ENCODE data around the gene PTPRJ. TPM values are rescaled to one million over a fixed set of nuclear protein-coding genes. Genes with fewer than 3 reads are reported as not detected.

The PTPRJ gene
- total and polyA plus RNA-seq, 2 donors (not counting 1 experiment from before 2014, with no cell fraction given) = 11.2 to 20.0 TPM

- peaks cover 31 to 38% of the 10 kb centered on the region in 2 donors for H3K4me1 ChIP-seq (ENCODE audit: control insufficient read depth in 2 of 2, insufficient read depth in 2 of 2, low read length in 2 of 2)
- intact Hi-C loops (cut with micrococcal nuclease) = no loop called here
- WGBS (ENCODE audit: insufficient coverage) = 49% methylated on average over 8 of the region's 10 CpGs
- peak overlapping the region; percentile 10 for H2AFZ ChIP-seq (ENCODE audit: insufficient read depth, low read depth, low read length, poor library complexity, severe bottlenecking)
- H3K4me1 Mint-ChIP-seq = peaks cover 46% of the 10 kb centered on the region
- H3K27ac ChIP-seq (ENCODE audit: low read length in 2 of 2) = no peak overlapping the region
- DNase-seq (no peak), ATAC-seq (ENCODE audit: low read depth) (no peak)
- peak overlapping the region; percentile 57 for H3K27ac Mint-ChIP-seq
- H3K36me3 ChIP-seq (replicated peaks in 1 of 2; ENCODE audit: control extremely low read depth in 1 of 2, control insufficient read depth in 1 of 2, extremely low read depth in 1 of 2, insufficient read depth in 2 of 2, low read length in 1 of 2) = no peaks in the 10 kb centered on the region
- H3K9me3 ChIP-seq (ENCODE audit: control extremely low read depth in 1 of 3, control insufficient read depth in 2 of 3, insufficient read depth in 1 of 3, low read length in 2 of 3) = no peaks in the 10 kb centered on the region
- H4K20me1 ChIP-seq (ENCODE audit: control insufficient read depth, insufficient read depth, low read length, poor library complexity, severe bottlenecking) = no peaks in the 10 kb centered on the region
- TF ChIP-seq EZH2 (IDR thresholded peaks at IDR 0.05; ENCODE audit: borderline replicate concordance, insufficient read depth, low read depth, low read length, poor library complexity, severe bottlenecking) (no peak), CTCF (IDR thresholded peaks at IDR 0.05) (no peak)
- H3K4me3 ChIP-seq (ENCODE audit: control extremely low read depth in 1 of 5, extremely low read depth in 1 of 5, insufficient read depth in 1 of 5, low read depth in 2 of 5, low read length in 4 of 5) = no peak overlapping the region
- ChIA-PET CTCF (interaction anchor here (0.9 to 1.9 kb wide), 4 partner anchors 10 to 162 kb away, joined by 3 to 9 read pairs (median 4); no protein-coding TSS in a partner anchor), POLR2A (no interaction called here)
- H3K27me3 Mint-ChIP-seq = no peaks in the 10 kb centered on the region
- H3K9me3 Mint-ChIP-seq (ENCODE audit: insufficient read depth) = no peaks in the 10 kb centered on the region
- no peak overlapping the region for H3K4me3 Mint-ChIP-seq
- no peak overlapping the region for H3K4me2 ChIP-seq (replicated peaks; ENCODE audit: low read depth, low read length, poor library complexity, severe bottlenecking)
- no peaks in the 10 kb centered on the region for H3K27me3 ChIP-seq (replicated peaks in 1 of 4; ENCODE audit: control extremely low read depth in 1 of 4, control insufficient read depth in 3 of 4, insufficient read depth in 4 of 4, low read length in 3 of 4)
- no peak overlapping the region for H3K9ac ChIP-seq (ENCODE audit: low read length)
- H3K79me2 ChIP-seq (ENCODE audit: control insufficient read depth, insufficient read depth, low read length) = no peaks in the 10 kb centered on the region
These were observed 33.4 kb upstream of the PTPRJ start for GRCh38 chr11:47946682-47947559.

- no peaks in the 10 kb centered on the region for H3K79me2 ChIP-seq (ENCODE audit: control insufficient read depth, insufficient read depth, low read length)
- no peak overlapping the region for H3K4me3 ChIP-seq (ENCODE audit: control extremely low read depth in 1 of 5, extremely low read depth in 1 of 5, insufficient read depth in 1 of 5, low read depth in 2 of 5, low read length in 4 of 5)
- intact Hi-C loops (cut with micrococcal nuclease) = no loop called here
- H3K27ac ChIP-seq (ENCODE audit: low read length in 2 of 2) = no peak overlapping the region
- POLR2A ChIA-PET = no interaction called here
- H3K4me2 ChIP-seq (replicated peaks; ENCODE audit: low read depth, low read length, poor library complexity, severe bottlenecking) = no peak overlapping the region
- H3K4me1 ChIP-seq (ENCODE audit: control insufficient read depth in 2 of 2, insufficient read depth in 2 of 2, low read length in 2 of 2) = peaks cover 31 to 37% of the 10 kb centered on the region in 2 donors
- Mint-ChIP-seq H3K27ac (no peak overlapping the region), H3K9me3 (ENCODE audit: insufficient read depth) (no peaks in the 10 kb centered on the region), H3K27me3 (no peaks in the 10 kb centered on the region), H3K4me1 (peaks cover 43% of the 10 kb centered on the region), H3K4me3 (no peak overlapping the region)
- H4K20me1 ChIP-seq (ENCODE audit: control insufficient read depth, insufficient read depth, low read length, poor library complexity, severe bottlenecking) = no peaks in the 10 kb centered on the region
- no peak overlapping the region for H2AFZ ChIP-seq (ENCODE audit: insufficient read depth, low read depth, low read length, poor library complexity, severe bottlenecking)
- TF ChIP-seq CTCF (IDR thresholded peaks at IDR 0.05) (no peak), EZH2 (IDR thresholded peaks at IDR 0.05; ENCODE audit: borderline replicate concordance, insufficient read depth, low read depth, low read length, poor library complexity, severe bottlenecking) (no peak)
- ATAC-seq (ENCODE audit: low read depth) = no peak
- H3K9ac ChIP-seq (ENCODE audit: low read length) = no peak overlapping the region
- no peak for DNase-seq
- no peaks in the 10 kb centered on the region for H3K9me3 ChIP-seq (ENCODE audit: control extremely low read depth in 1 of 3, control insufficient read depth in 2 of 3, insufficient read depth in 1 of 3, low read length in 2 of 3)
- CTCF ChIA-PET = interaction anchor here (1.4 to 2.4 kb wide), 3 partner anchors 14 to 161 kb away, joined by 3 to 8 read pairs (median 5); no protein-coding TSS in a partner anchor
- WGBS (ENCODE audit: insufficient coverage) = no CpG with 5 or more reads among the region's 3 CpGs
- H3K36me3 ChIP-seq (replicated peaks in 1 of 2; ENCODE audit: control extremely low read depth in 1 of 2, control insufficient read depth in 1 of 2, extremely low read depth in 1 of 2, insufficient read depth in 2 of 2, low read length in 1 of 2) = no peaks in the 10 kb centered on the region
- H3K27me3 ChIP-seq (replicated peaks in 1 of 4; ENCODE audit: control extremely low read depth in 1 of 4, control insufficient read depth in 3 of 4, insufficient read depth in 4 of 4, low read length in 3 of 4) = no peaks in the 10 kb centered on the region
These were observed 32.2 kb upstream of the PTPRJ start for GRCh38 chr11:47948137-47948536.
